ENCODE data around the gene RC3H2.

Gene RC3H2

DNA sequence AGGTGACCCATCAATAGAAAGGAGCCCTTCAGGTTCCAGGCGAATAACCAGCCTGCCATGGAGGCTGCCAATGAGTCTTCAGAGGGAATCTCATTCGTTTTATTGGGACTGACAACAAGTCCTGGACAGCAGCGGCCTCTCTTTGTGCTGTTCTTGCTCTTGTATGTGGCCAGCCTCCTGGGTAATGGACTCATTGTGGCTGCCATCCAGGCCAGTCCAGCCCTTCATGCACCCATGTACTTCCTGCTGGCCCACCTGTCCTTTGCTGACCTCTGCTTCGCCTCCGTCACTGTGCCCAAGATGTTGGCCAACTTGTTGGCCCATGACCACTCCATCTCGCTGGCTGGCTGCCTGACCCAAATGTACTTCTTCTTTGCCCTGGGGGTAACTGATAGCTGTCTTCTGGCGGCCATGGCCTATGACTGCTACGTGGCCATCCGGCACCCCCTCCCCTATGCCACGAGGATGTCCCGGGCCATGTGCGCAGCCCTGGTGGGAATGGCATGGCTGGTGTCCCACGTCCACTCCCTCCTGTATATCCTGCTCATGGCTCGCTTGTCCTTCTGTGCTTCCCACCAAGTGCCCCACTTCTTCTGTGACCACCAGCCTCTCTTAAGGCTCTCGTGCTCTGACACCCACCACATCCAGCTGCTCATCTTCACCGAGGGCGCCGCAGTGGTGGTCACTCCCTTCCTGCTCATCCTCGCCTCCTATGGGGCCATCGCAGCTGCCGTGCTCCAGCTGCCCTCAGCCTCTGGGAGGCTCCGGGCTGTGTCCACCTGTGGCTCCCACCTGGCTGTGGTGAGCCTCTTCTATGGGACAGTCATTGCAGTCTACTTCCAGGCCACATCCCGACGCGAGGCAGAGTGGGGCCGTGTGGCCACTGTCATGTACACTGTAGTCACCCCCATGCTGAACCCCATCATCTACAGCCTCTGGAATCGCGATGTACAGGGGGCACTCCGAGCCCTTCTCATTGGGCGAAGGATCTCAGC is 104.8 kb downstream of the RC3H2 start, which contains the start of gene OR1K1:
OR1K1 (plus strand) TSS at position 58 of the 995 bp plus-strand sequence; CDS start at position 58, 0 bp downstream.
- no peak for DNase-seq

DNA sequence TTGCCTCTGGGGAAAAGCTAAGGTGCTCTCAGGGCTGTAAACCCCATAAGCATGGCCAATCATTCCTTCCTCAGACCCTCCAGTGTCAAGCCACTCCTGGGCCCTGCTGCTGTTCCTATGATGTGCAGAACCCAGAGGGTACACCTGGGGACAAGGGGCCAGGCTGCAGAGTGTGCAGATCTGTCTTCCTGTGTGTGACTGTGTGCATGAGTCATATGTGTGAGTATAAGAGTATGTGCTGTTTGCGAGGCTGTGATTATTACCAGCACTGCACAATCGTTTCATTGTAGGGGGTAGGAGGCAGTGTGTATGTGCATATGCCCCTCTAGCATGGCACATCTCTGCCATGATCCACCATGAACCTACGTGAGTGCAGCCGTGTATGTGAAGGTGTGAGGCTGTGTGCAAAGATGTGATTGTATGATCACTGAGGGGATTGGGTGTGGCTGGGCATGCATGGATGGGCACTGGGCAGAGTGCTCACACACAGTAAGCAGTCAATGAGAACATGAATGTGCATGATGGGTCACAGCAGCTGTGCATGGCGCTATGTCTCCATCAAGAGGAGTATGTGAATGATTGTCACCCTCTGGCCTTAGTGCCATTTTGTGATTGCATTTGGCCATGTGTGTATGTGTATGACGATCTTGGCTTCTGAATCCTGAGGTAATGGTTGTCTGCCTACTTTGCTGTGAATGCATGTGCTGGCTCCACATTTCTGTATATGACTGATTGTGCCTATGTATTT is 107.7 kb downstream of the RC3H2 start:
- DNase-seq: no peak

Data from SIG-M5 (cell line).